Measurements from ENCODE around the gene ANKS4B. TPM values are rescaled to one million over a fixed set of nuclear protein-coding genes. Genes with fewer than 3 reads are reported as not detected.

ANKS4B gene, protein sequence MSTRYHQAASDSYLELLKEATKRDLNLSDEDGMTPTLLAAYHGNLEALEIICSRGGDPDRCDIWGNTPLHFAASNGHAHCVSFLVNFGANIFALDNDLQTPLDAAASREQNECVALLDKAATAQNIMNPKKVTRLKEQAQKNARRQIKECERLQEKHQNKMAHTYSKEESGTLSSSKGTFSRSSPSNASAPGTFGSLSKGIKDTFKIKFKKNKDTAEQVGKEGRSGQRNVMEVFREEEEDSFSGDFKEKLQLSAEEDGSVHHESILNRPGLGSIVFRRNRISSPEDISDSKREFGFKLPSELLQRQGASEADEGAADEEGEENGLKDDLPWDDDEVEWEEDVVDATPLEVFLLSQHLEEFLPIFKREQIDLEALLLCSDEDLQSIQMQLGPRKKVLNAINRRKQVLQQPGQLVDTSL
- total RNA-seq (2014; rRNA removed; shearing (Covaris generic)), result 0.04 and 0.07 TPM in 2 replicates
- polyA plus RNA-seq (2016; fragmentation: Nextera tagmentation; extraction: Ambion mirVana), result 0.05 TPM in 1 of 2 replicates, not detected in the other
- long read RNA-seq, result 0 reads

- Histone ChIP-seq H3F3A (replicated peaks; ENCODE audit: low read depth) (no peaks in the 10 kb centered on the region), H3K27ac (ENCODE audit: low read depth) (no peak within 1 kb of the TSS), H3K79me2 (replicated peaks; ENCODE audit: insufficient read depth) (no peaks in the 10 kb centered on the region), H3K27me3 (ENCODE audit: insufficient read depth) (no peaks in the 10 kb centered on the region), H2AFZ (no peak within 1 kb of the TSS), H3K4me2 (no peak within 1 kb of the TSS), H3K4me1 (ENCODE audit: insufficient read depth) (no peaks in the 10 kb centered on the region), H3K4me3 (no peak within 1 kb of the TSS), H4K20me1 (replicated peaks; ENCODE audit: insufficient read depth) (no peaks in the 10 kb centered on the region), H3K9me2 (ENCODE audit: insufficient read depth) (peaks cover 13% of the 10 kb centered on the region), H3K36me3 (ENCODE audit: insufficient read depth) (no peaks in the 10 kb centered on the region)
- Mint-ChIP-seq H3K27me3 (ENCODE audit: insufficient read depth, low read depth, poor library complexity) (no peaks in the 10 kb centered on the region), H3K36me3 (ENCODE audit: low read depth) (no peaks in the 10 kb centered on the region), H3K4me3 (no peak within 1 kb of the TSS), H3K4me1 (no peaks in the 10 kb centered on the region), H3K9me3 (no peaks in the 10 kb centered on the region), H3K27ac (no peak within 1 kb of the TSS)
- TF ChIP-seq, protein P1, sequence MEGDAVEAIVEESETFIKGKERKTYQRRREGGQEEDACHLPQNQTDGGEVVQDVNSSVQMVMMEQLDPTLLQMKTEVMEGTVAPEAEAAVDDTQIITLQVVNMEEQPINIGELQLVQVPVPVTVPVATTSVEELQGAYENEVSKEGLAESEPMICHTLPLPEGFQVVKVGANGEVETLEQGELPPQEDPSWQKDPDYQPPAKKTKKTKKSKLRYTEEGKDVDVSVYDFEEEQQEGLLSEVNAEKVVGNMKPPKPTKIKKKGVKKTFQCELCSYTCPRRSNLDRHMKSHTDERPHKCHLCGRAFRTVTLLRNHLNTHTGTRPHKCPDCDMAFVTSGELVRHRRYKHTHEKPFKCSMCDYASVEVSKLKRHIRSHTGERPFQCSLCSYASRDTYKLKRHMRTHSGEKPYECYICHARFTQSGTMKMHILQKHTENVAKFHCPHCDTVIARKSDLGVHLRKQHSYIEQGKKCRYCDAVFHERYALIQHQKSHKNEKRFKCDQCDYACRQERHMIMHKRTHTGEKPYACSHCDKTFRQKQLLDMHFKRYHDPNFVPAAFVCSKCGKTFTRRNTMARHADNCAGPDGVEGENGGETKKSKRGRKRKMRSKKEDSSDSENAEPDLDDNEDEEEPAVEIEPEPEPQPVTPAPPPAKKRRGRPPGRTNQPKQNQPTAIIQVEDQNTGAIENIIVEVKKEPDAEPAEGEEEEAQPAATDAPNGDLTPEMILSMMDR (conservative IDR thresholded peaks at IDR 0.05; ENCODE audit: low read depth in 2 of 2), result no peak
- TF ChIP-seq NANOG (IDR thresholded peaks at IDR 0.05; ENCODE audit: borderline replicate concordance) (no peak), ZNF462 (CRISPR knock-in tag; IDR thresholded peaks at IDR 0.05) (no peak), POLR2AphosphoS5 (IDR thresholded peaks at IDR 0.05; ENCODE audit: low read depth) (no peak), JUNB (IDR thresholded peaks at IDR 0.05; ENCODE audit: unreplicated experiment) (no peak), ETS1 (IDR thresholded peaks at IDR 0.05) (no peak), EZH2 (IDR thresholded peaks at IDR 0.05; ENCODE audit: low read depth, unreplicated experiment) (no peak), ZNF114 (CRISPR knock-in tag; IDR thresholded peaks at IDR 0.05) (no peak)
- ATAC-seq (no peak), DNase-seq (ENCODE audit: low spot score) (no peak)
Measured at GRCh38 chr16:21233521-21234150, at the start of gene ANKS4B. Gene ANKS4B, plus strand, starts transcription at chr16:21233699. Its CDS starts 39 bp downstream, at chr16:21233738.

Measured in GM23338 (cell line).